ENCODE results near the gene PCDHAC2.

DNA sequence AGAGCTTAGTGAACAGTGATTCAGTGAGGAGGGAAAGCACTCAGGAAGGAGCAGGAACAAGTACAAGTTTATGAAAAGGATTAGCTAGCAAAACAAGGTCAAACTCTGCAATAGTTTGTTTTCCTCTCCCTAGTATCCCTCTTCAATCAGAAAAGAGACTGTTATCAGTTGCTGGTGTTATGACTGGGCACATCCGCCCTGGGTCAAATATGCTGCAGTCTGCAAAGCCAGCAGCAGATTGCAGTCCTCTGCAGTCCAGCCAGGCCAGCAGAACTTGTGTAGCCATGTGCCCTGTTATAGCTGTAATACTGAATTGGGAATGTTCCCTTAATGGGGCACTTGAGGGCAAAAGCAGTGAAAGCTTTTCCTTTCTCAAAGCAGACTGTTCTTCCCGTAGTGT is 12.0 kb downstream of the PCDHAC2 start:
- TF ChIP-seq, protein P1, sequence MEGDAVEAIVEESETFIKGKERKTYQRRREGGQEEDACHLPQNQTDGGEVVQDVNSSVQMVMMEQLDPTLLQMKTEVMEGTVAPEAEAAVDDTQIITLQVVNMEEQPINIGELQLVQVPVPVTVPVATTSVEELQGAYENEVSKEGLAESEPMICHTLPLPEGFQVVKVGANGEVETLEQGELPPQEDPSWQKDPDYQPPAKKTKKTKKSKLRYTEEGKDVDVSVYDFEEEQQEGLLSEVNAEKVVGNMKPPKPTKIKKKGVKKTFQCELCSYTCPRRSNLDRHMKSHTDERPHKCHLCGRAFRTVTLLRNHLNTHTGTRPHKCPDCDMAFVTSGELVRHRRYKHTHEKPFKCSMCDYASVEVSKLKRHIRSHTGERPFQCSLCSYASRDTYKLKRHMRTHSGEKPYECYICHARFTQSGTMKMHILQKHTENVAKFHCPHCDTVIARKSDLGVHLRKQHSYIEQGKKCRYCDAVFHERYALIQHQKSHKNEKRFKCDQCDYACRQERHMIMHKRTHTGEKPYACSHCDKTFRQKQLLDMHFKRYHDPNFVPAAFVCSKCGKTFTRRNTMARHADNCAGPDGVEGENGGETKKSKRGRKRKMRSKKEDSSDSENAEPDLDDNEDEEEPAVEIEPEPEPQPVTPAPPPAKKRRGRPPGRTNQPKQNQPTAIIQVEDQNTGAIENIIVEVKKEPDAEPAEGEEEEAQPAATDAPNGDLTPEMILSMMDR (conservative IDR thresholded peaks at IDR 0.05 in 1 of 2, IDR thresholded peaks at IDR 0.05 in 1 of 2; ENCODE audit: extremely low read depth in 1 of 2, insufficient read depth in 1 of 2, low read depth in 1 of 2, low read length in 2 of 2) = no peak
- TF ChIP-seq EZH2 (IDR thresholded peaks at IDR 0.05; ENCODE audit: borderline replicate concordance, low read length) = no peak

Data from mammary epithelial cell (primary cell).